ENCODE measurements around the gene MYO1E. TPM values are rescaled to one million over a fixed set of nuclear protein-coding genes. Genes with fewer than 3 reads are reported as not detected.

MYO1E gene
- total RNA-seq, 2 experiments from 2014 or later: 51.0 to 61.0 TPM

DNA sequence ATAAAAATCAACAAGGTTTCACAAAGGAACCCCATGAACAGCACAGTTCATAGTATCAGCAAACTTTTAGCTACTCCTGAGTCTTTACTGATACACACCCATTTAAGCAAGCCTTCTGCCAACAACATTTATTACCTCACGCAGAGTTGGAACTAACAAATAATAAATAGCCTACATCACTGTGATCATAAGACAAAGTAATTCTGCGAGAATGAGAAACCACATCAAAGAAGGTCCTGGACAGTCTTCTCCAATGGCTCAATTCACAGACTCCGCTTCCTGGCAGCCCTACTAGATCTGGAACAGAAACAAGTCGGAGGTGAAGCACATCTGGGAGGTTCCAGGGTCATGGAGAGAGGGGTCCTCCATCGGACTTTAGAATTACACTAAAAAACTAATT, 129.0 kb downstream of the MYO1E start:
- Mint-ChIP-seq H3K27ac (no peak overlapping the region), H3K36me3 (peaks cover 2% of the 10 kb centered on the region), H3K4me3 (no peak overlapping the region), H3K4me1 (peaks cover 19% of the 10 kb centered on the region), H3K27me3 (no peaks in the 10 kb centered on the region), H3K9me3 (no peaks in the 10 kb centered on the region)
- no peak for DNase-seq

DNA sequence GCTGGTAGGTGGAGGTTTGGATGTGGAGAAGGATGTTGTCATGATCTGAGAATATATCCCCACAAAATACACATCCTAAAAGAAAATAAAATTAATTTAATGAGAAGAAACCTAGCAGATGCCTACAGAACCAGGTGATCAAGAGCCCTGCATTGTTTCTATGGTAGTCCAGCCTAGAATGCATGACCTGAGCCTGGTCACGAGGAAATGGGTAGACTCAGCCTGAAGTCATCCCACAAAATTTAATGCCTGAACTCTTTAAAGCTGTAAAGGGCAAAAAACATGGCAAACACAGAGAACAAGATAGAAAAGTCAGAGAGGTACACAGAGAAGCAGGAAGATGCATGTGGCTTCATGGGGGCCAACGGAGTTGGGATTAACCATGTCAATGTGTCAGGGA, 130.0 kb downstream of the MYO1E start:
- no peak overlapping the region for H3K4me3 Mint-ChIP-seq
- DNase-seq: no peak
- no peaks in the 10 kb centered on the region for H3K27me3 Mint-ChIP-seq
- no peaks in the 10 kb centered on the region for H3K9me3 Mint-ChIP-seq
- peaks cover 2% of the 10 kb centered on the region for H3K36me3 Mint-ChIP-seq
- H3K4me1 Mint-ChIP-seq: peaks cover 16% of the 10 kb centered on the region
- no peak overlapping the region for H3K27ac Mint-ChIP-seq

GRCh38 chr15:59240036-59240435, 132.6 kb downstream of the MYO1E start:
- Mint-ChIP-seq H3K36me3 (peaks cover 8% of the 10 kb centered on the region), H3K4me3 (no peak overlapping the region), H3K9me3 (no peaks in the 10 kb centered on the region), H3K4me1 (peaks cover 21% of the 10 kb centered on the region), H3K27me3 (peaks cover 3% of the 10 kb centered on the region), H3K27ac (no peak overlapping the region)
- DNase-seq: no peak

GRCh38 chr15:59237924-59238331, 134.7 kb downstream of the MYO1E start:
- H3K27ac Mint-ChIP-seq: no peak overlapping the region
- H3K27me3 Mint-ChIP-seq: peaks cover 7% of the 10 kb centered on the region
- no peaks in the 10 kb centered on the region for H3K9me3 Mint-ChIP-seq
- H3K4me3 Mint-ChIP-seq: no peak overlapping the region
- DNase-seq: no peak
- H3K36me3 Mint-ChIP-seq: peaks cover 10% of the 10 kb centered on the region
- H3K4me1 Mint-ChIP-seq: peaks cover 7% of the 10 kb centered on the region

DNA sequence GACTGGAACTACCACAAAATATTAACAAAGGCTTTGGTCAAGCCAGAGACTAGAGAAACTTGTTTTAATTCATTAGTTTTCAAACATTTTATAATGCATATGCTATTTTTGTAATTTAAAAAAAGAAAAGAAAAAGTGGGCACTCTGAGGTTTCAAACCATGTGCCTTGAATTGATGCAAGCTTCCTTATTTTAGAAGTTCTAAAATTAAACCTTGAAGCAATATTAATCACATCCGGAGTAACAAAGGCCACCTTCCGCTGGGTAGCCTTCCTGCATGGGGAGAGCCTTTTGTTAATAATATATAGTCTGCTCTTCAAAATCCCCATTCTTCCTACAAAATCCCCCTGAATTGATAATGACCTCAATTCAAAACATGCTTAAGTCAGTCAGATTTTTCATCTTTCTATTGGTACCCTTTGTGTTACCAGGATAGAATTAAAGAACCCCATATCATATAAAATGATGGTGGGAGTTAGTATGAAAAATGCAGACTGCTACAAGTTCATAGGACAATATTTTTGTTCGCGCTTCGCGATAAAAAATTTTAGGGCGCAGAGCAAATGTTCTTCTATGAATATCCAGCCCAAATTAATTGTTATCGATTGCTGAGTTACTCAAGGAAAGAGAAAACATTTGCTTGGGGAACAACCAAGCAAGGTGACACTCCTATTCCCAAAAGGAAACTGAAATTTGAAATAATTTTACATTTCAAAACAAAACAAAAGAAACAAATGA, 135.4 kb downstream of the MYO1E start:
- H3K4me1 Mint-ChIP-seq: peaks cover 7% of the 10 kb centered on the region
- peaks cover 8% of the 10 kb centered on the region for H3K36me3 Mint-ChIP-seq
- no peak overlapping the region for H3K4me3 Mint-ChIP-seq
- no peak overlapping the region for H3K27ac Mint-ChIP-seq
- no peaks in the 10 kb centered on the region for H3K9me3 Mint-ChIP-seq
- no peak for DNase-seq
- H3K27me3 Mint-ChIP-seq: peaks cover 7% of the 10 kb centered on the region

- Mint-ChIP-seq H3K4me1 (peaks cover 7% of the 10 kb centered on the region), H3K9me3 (no peaks in the 10 kb centered on the region), H3K36me3 (peaks cover 8% of the 10 kb centered on the region), H3K4me3 (no peak overlapping the region), H3K27me3 (peaks cover 7% of the 10 kb centered on the region), H3K27ac (peak overlapping the region; percentile 54)
- DNase-seq: no peak
These were observed 136.3 kb downstream of the MYO1E start for GRCh38 chr15:59236394-59236793.

DNA sequence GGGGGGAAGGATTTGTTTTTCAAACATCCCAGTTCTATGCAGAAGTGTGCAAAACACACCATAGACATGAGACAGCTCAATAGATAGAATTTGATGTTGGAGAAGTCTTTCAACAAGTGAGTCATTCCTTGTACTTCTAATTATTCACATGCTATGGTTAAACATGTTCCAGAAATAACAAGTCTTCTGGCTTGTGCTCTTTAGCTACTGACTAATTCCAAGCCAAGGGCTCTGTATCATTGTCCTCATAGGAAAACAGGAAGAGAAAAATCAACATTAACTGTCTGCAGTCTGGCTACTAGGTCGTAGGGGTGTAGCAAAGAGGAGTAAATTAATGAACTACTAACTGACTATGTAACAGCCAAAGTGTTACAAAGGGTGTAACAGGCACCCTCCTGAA, 140.2 kb downstream of the MYO1E start:
- peaks cover 7% of the 10 kb centered on the region for H3K4me1 Mint-ChIP-seq
- DNase-seq: no peak
- no peak overlapping the region for H3K27ac Mint-ChIP-seq
- H3K36me3 Mint-ChIP-seq: peaks cover 8% of the 10 kb centered on the region
- no peak overlapping the region for H3K4me3 Mint-ChIP-seq
- H3K9me3 Mint-ChIP-seq: no peaks in the 10 kb centered on the region
- H3K27me3 Mint-ChIP-seq: peaks cover 7% of the 10 kb centered on the region

- H3K4me1 Mint-ChIP-seq: no peaks in the 10 kb centered on the region
- no peak overlapping the region for H3K27ac Mint-ChIP-seq
- H3K9me3 Mint-ChIP-seq: no peaks in the 10 kb centered on the region
- no peak overlapping the region for H3K4me3 Mint-ChIP-seq
- peaks cover 6% of the 10 kb centered on the region for H3K27me3 Mint-ChIP-seq
- no peak for DNase-seq
- peaks cover 1% of the 10 kb centered on the region for H3K36me3 Mint-ChIP-seq
These were observed 142.1 kb downstream of the MYO1E start for GRCh38 chr15:59230531-59231055.

DNA sequence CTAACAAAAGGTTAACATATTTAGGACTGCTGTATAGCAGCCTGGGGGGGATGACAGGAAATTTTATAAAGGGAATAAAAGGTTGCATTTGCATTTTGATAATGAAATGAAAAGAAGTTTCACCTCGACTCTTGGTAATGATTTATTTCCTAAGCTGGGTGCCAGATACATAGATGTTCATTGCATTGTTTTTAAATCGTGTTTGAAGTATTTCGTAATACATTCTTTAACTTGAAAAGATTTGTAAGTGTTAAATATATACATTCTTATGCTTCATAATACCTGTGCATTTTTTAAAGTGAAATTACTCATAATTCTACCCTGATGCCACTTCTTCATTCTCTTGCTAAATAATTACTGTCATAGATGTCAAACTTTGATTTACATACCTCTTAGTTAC, 143.2 kb downstream of the MYO1E start:
- Mint-ChIP-seq H3K4me3 (no peak overlapping the region), H3K27me3 (peaks cover 11% of the 10 kb centered on the region), H3K27ac (no peak overlapping the region), H3K36me3 (peaks cover 1% of the 10 kb centered on the region), H3K4me1 (no peaks in the 10 kb centered on the region), H3K9me3 (no peaks in the 10 kb centered on the region)
- DNase-seq: no peak

GRCh38 chr15:59229015-59229414, 143.7 kb downstream of the MYO1E start:
- no peak overlapping the region for H3K4me3 Mint-ChIP-seq
- H3K4me1 Mint-ChIP-seq: no peaks in the 10 kb centered on the region
- peaks cover 11% of the 10 kb centered on the region for H3K27me3 Mint-ChIP-seq
- no peak overlapping the region for H3K27ac Mint-ChIP-seq
- H3K36me3 Mint-ChIP-seq: peaks cover 1% of the 10 kb centered on the region
- H3K9me3 Mint-ChIP-seq: no peaks in the 10 kb centered on the region
- no peak for DNase-seq

DNA sequence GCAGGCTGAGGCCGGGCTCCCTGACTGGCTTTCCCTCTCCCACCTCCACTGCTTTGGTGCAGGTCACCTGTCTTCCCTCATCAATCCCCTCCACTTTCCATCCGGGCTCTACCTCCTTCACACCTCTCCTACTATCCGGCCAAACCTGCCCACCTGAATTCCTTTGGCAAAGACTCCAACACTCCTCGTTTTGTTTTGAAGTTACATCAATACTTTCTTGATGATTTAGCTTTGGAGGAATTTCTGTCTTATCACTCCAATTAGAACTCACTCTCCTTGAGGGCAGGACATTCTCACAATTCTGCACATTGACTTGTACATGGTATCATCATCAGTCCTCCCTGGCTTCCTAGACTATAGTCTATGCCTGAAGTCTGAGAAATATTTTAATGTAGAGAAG, 145.7 kb downstream of the MYO1E start:
- no peak overlapping the region for H3K27ac Mint-ChIP-seq
- no peaks in the 10 kb centered on the region for H3K36me3 Mint-ChIP-seq
- DNase-seq: no peak
- no peaks in the 10 kb centered on the region for H3K9me3 Mint-ChIP-seq
- H3K4me1 Mint-ChIP-seq: no peaks in the 10 kb centered on the region
- peaks cover 7% of the 10 kb centered on the region for H3K27me3 Mint-ChIP-seq
- no peak overlapping the region for H3K4me3 Mint-ChIP-seq

- Mint-ChIP-seq H3K9me3 (no peaks in the 10 kb centered on the region), H3K4me1 (no peaks in the 10 kb centered on the region), H3K4me3 (no peak overlapping the region), H3K27me3 (peaks cover 7% of the 10 kb centered on the region), H3K36me3 (no peaks in the 10 kb centered on the region), H3K27ac (no peak overlapping the region)
- DNase-seq: no peak
These were observed 148.2 kb downstream of the MYO1E start for GRCh38 chr15:59224474-59224873.

DNA sequence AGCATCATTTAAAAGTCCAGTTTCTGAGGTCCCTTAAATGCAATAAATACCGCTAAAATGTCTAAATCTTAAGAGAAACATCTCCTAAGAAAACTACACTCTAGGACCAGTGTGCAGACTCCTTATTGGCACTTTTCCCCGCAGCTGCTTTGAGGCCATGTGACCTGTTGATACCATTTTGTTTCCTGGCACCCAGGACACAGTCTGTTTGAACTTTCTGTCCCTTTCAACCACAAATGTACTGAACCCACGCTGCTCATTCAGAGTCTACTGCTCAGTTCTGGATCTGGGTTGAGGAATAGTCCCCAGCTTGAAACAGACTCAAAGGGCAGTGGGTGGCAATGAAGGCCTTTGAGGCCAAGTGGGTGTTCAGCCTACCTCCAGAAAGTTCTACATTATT, 148.9 kb downstream of the MYO1E start:
- Mint-ChIP-seq H3K4me1 (no peaks in the 10 kb centered on the region), H3K36me3 (no peaks in the 10 kb centered on the region), H3K27ac (no peak overlapping the region), H3K4me3 (no peak overlapping the region), H3K9me3 (no peaks in the 10 kb centered on the region), H3K27me3 (peaks cover 7% of the 10 kb centered on the region)
- no peak for DNase-seq

GRCh38 chr15:59222906-59223550, 149.6 kb downstream of the MYO1E start:
- no peak overlapping the region for H3K27ac Mint-ChIP-seq
- no peak for DNase-seq
- H3K36me3 Mint-ChIP-seq: no peaks in the 10 kb centered on the region
- H3K27me3 Mint-ChIP-seq: peaks cover 7% of the 10 kb centered on the region
- no peaks in the 10 kb centered on the region for H3K9me3 Mint-ChIP-seq
- no peaks in the 10 kb centered on the region for H3K4me1 Mint-ChIP-seq
- no peak overlapping the region for H3K4me3 Mint-ChIP-seq

DNA sequence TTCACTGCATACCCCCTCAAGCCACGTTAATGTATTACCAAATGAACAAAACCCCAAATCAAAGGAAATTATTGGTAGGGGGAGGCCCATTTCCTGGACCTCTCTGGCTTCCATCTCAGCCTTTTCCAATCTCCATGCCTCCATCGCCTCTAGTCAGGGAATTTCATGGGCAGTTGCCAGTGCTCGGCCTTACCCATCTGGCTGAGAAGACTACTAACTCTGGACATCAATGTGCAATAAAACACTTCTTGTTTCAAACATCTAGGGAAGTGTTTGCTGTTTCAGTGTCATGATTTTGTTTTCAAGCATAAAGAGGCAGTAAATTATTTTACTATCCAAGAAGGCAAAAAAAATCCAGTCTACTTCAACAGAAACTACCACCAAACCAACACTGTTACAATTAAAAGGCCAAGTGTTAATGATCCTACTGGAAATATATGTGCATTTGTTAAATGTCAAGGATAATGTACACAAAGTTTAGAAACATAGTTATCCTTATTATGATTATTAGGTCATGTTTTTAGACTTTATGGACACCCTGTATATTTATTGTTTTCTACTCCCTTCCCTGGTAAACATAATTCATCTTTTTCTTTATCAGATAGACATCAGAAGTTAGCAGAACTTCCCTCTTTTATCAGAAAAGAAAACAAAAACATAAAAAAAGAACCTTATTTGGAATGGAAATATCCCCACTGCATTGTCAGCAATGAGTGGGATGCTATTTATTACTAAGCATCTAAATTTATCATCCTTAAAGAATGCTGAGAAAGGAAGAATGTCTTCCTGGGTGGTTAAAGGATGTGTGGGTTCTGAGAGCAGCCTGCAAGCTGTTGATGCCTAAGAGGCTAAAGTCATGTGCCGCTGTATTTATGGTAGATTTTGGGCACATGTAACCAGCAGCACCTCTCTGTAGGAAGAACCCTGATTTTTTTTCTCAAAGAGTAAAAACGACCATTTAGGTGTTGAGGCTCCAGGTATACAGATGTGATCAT, 150.9 kb downstream of the MYO1E start:
- peaks cover 7% of the 10 kb centered on the region for H3K27me3 Mint-ChIP-seq
- no peak overlapping the region for H3K27ac Mint-ChIP-seq
- no peak overlapping the region for H3K4me3 Mint-ChIP-seq
- H3K36me3 Mint-ChIP-seq: no peaks in the 10 kb centered on the region
- DNase-seq: no peak
- H3K9me3 Mint-ChIP-seq: no peaks in the 10 kb centered on the region
- no peaks in the 10 kb centered on the region for H3K4me1 Mint-ChIP-seq
